ENCODE results near the gene HOXA5.

- no peak for TF ChIP-seq POLR2A (IDR thresholded peaks at IDR 0.05)
- no peak for TF ChIP-seq CTCF (IDR thresholded peaks at IDR 0.05)
These were observed 32.4 kb upstream of the HOXA5 start for GRCh38 chr7:27175626-27176523.
